ENCODE data around the gene TMEM38B. TPM values are rescaled to one million over a fixed set of nuclear protein-coding genes. Genes with fewer than 3 reads are reported as not detected.

Gene TMEM38B
- total RNA-seq, 1 donor from 2014 or later, result 6.6 TPM

GRCh38 chr9:105672711-105673234, 21.6 kb upstream of the TMEM38B start:
- no peak for DNase-seq (ENCODE audit: low read depth)
- no peak overlapping the region for H3K4me3 ChIP-seq (ENCODE audit: low read depth, low read length)
- no peak for TF ChIP-seq CTCF (conservative IDR thresholded peaks at IDR 0.05; ENCODE audit: low read depth, low read length)

DNA sequence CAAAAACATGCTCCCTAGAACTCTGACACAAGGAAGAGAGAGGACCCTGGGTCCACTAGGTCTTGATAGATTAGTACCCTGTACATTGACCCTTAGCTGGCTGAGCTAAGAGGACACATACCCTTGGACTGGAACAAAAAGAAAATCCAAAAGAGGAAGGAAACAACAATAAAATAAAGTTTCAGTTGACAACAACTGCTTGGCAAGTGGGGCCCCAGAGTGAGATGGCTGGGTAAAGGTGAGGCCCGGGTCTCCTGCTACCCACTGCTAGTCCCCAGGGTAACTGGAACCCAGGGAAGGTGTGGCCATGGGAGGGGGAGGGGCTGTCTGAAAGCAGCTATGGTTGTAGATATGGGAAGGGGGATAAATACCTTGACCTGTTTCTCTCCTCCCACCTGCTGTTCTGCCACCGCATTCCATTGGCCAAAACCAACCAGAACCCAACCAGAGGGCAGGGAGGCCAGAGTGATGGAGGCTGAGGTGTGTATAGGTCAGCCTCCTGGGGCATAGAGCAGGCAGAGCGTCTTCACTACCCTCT, 20.4 kb upstream of the TMEM38B start:
- DNase-seq (ENCODE audit: low read depth), result no peak
- H3K4me3 ChIP-seq (ENCODE audit: low read depth, low read length), result no peak overlapping the region
- no peak for TF ChIP-seq CTCF (conservative IDR thresholded peaks at IDR 0.05; ENCODE audit: low read depth, low read length)

- no peak for TF ChIP-seq CTCF (conservative IDR thresholded peaks at IDR 0.05; ENCODE audit: low read depth, low read length)
- H3K4me3 ChIP-seq (ENCODE audit: low read depth, low read length), result no peak overlapping the region
- DNase-seq (ENCODE audit: low read depth), result no peak
These were observed 17.9 kb upstream of the TMEM38B start for GRCh38 chr9:105676351-105676923.

DNA sequence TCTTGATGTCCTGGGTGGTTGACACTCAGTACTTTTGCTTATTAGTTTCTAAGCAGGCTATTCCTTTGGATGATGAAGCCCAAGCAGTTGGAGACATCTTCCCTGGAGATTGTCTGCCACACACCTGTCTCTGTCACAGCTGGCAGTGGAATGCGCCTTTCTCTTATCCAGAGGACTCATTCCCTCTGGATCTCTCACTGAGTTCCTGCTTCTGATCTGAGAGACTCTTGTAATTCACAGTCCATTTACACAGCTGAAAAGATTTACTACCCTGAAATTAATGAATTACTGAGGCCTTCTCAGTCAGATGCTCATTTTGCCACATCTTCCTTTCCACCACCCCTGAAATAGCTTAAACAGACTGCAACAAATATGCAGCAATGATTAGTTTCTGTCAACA, 16.2 kb upstream of the TMEM38B start:
- H3K4me3 ChIP-seq (ENCODE audit: low read depth, low read length), result no peak overlapping the region
- no peak for DNase-seq (ENCODE audit: low read depth)
- no peak for TF ChIP-seq CTCF (conservative IDR thresholded peaks at IDR 0.05; ENCODE audit: low read depth, low read length)

- no peak for DNase-seq (ENCODE audit: low read depth)
- no peak overlapping the region for H3K4me3 ChIP-seq (ENCODE audit: low read depth, low read length)
- TF ChIP-seq CTCF (conservative IDR thresholded peaks at IDR 0.05; ENCODE audit: low read depth, low read length), result no peak
These were observed 15.6 kb upstream of the TMEM38B start for GRCh38 chr9:105678781-105679180.

DNA sequence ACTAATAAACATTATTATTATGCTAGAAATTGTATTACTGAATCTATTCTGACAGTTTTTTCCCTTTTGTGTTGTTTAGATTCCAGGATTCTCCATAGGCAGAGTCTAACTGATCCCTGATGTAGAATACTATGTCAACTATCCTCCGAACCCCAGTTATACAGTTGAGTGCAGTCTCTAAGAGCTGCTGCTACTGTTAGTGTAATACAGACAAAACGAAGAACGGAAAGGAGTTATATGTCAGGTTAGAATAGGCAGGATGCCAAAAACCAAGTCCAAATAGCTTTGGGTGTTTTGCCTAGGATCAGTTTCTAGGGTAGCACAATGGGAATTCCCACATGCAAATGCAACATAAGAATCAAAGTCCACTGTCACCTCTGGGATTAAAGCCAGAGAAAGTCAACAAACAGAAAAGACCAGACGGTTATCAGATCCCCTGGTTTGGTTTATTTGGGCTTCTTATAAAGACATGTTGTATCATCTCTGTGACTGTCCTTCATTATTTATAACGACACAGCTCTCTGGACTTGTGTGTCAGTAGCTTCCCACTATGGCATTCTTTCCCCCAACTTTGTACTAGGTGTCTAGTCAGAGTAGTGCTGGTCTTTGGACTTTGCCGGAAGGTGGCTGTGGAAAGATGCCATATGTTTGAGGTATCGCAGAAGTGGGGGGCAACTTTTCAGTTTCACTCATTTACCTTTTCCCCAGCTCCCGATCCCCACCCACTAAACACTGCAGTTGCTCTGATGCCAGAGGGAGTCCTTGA, 14.9 kb upstream of the TMEM38B start:
- H3K4me3 ChIP-seq (ENCODE audit: low read depth, low read length), result no peak overlapping the region
- TF ChIP-seq CTCF (conservative IDR thresholded peaks at IDR 0.05; ENCODE audit: low read depth, low read length), result no peak
- DNase-seq (ENCODE audit: low read depth), result no peak

Data from epithelial cell of proximal tubule (primary cell).